Natural killer cell treated with Interleukin-12 subunit alpha and Interleukin-12 subunit beta and Interleukin-15 and Interleukin-18, amount 100 ng/mL, for 72 hours (primary cell): ENCODE measurements around the gene PRRC1. TPM values are rescaled to one million over a fixed set of nuclear protein-coding genes. Genes with fewer than 3 reads are reported as not detected.
A peak's percentile ranks its signal among the peaks of the same experiment; 100 is the strongest.

Experiments used
- ATAC-seq, 2 donors: fragments of 150-1000 bp; cut with Tn5 transposase in 1 of 2; sonication (Bioruptor Pico), chemical (Tn5 transposase) in 1 of 2; 2 replicates each; pipeline ENCODE4 v1.10.0; 2021
- DNase-seq: peaks from one replicate; pipeline ENCODE4 v3.0.0; 2022; ENCODE audit warnings: low spot score
- H3K27ac Mint-ChIP-seq, 2 donors: 1 replicate in 1 of 2; 2 replicates in 1 of 2; pipeline ENCODE4 v1.8.0; 2022; ENCODE audit warnings: mixed read lengths in 2 of 2, mild to moderate bottlenecking in 1 of 2, moderate library complexity in 1 of 2
- H3K27me3 Mint-ChIP-seq, 2 donors: 1 replicate in 1 of 2; 2 replicates in 1 of 2; pipeline ENCODE4 v1.8.0; 2022; ENCODE audit warnings: mixed read lengths in 2 of 2
- H3K36me3 Mint-ChIP-seq: one replicate; pipeline ENCODE4 v1.8.0; 2022; ENCODE audit warnings: mixed read lengths
- H3K4me1 Mint-ChIP-seq, 2 donors: 1 replicate in 1 of 2; 2 replicates in 1 of 2; pipeline ENCODE4 v1.8.0; 2022; ENCODE audit warnings: low read depth in 2 of 2, mixed read lengths in 2 of 2, mild to moderate bottlenecking in 1 of 2
- H3K4me3 Mint-ChIP-seq: one replicate; pipeline ENCODE4 v1.8.0; 2022; ENCODE audit warnings: mixed read lengths
- H3K9me3 Mint-ChIP-seq: 2 replicates; pipeline ENCODE4 v1.8.0; 2022; ENCODE audit warnings: mixed read lengths
- total RNA-seq, 2 donors: library from RNA; stranded (reverse); gene quantifications; one replicate each; pipeline ENCODE4 v1.2.3, GENCODE V29; 2022

The PRRC1 gene
- total RNA-seq, 2 donors from 2014 or later: 43.5 to 53.8 TPM

GRCh38 chr5:127590156-127590722 lies 72.8 kb downstream of the PRRC1 start:
- Mint-ChIP-seq H3K4me3 (peak overlapping the region; percentile 14), H3K36me3 (no peaks in the 10 kb centered on the region), H3K9me3 (no peaks in the 10 kb centered on the region), H3K4me1 (peaks cover 19 to 30% of the 10 kb centered on the region in 2 donors), H3K27me3 (peaks cover 0 to 2% of the 10 kb centered on the region in 2 donors), H3K27ac (peak overlapping the region in 1 of 2 donors; percentile 10)
- ATAC-seq: peak; percentile 65 to 78
- DNase-seq: no peak

- Mint-ChIP-seq H3K4me3 (no peak overlapping the region), H3K27ac (no peak overlapping the region), H3K27me3 (no peaks in the 10 kb centered on the region), H3K4me1 (peaks cover 0 to under 1% of the 10 kb centered on the region in 2 donors), H3K36me3 (no peaks in the 10 kb centered on the region), H3K9me3 (no peaks in the 10 kb centered on the region)
- DNase-seq: no peak
- ATAC-seq: no peak
Observed at GRCh38 chr5:127595484-127596368, 78.3 kb downstream of the PRRC1 start.

GRCh38 chr5:127596501-127596900 lies 79.1 kb downstream of the PRRC1 start:
- Mint-ChIP-seq H3K27ac (no peak overlapping the region), H3K4me3 (no peak overlapping the region), H3K4me1 (no peaks in the 10 kb centered on the region), H3K36me3 (no peaks in the 10 kb centered on the region), H3K27me3 (no peaks in the 10 kb centered on the region), H3K9me3 (no peaks in the 10 kb centered on the region)
- ATAC-seq (no peak), DNase-seq (no peak)

DNA sequence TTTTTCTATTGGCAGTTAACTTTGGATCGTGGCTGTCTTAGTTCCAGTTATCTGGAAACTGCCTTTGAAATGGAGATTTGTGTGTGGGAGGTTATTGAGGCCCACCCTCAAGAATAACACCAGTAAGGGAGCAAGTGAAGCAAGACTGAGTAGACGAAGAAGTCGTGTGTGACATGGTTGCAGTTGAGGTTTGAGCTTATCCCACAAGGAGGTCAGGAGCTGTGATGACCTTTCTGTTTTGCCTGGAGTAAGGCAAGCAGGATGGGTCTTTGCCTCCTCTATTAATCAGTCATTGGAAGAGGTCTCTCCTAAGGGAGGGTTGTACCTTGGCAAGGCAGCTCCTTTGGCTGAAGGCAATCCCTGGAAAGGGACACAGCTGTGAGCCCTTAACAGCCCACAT lies 81.9 kb downstream of the PRRC1 start:
- no peaks in the 10 kb centered on the region for H3K36me3 Mint-ChIP-seq
- H3K9me3 Mint-ChIP-seq: no peaks in the 10 kb centered on the region
- no peak overlapping the region for H3K27ac Mint-ChIP-seq
- peaks cover 2 to 12% of the 10 kb centered on the region in 2 donors for H3K4me1 Mint-ChIP-seq
- no peak for DNase-seq
- H3K27me3 Mint-ChIP-seq: peaks cover 0 to 10% of the 10 kb centered on the region in 2 donors
- no peak for ATAC-seq
- no peak overlapping the region for H3K4me3 Mint-ChIP-seq

- Mint-ChIP-seq H3K4me1 (peaks cover 2 to 12% of the 10 kb centered on the region in 2 donors), H3K27ac (no peak overlapping the region), H3K36me3 (no peaks in the 10 kb centered on the region), H3K9me3 (no peaks in the 10 kb centered on the region), H3K4me3 (no peak overlapping the region), H3K27me3 (peaks cover 0 to 10% of the 10 kb centered on the region in 2 donors)
- DNase-seq: no peak
- no peak for ATAC-seq
Observed at GRCh38 chr5:127599847-127600246, 82.4 kb downstream of the PRRC1 start.

GRCh38 chr5:127601111-127601510 lies 83.7 kb downstream of the PRRC1 start:
- Mint-ChIP-seq H3K27me3 (peaks cover 0 to 10% of the 10 kb centered on the region in 2 donors), H3K4me1 (peaks cover 2 to 12% of the 10 kb centered on the region in 2 donors), H3K4me3 (no peak overlapping the region), H3K9me3 (no peaks in the 10 kb centered on the region), H3K36me3 (no peaks in the 10 kb centered on the region), H3K27ac (no peak overlapping the region)
- DNase-seq (no peak), ATAC-seq (no peak)

DNA sequence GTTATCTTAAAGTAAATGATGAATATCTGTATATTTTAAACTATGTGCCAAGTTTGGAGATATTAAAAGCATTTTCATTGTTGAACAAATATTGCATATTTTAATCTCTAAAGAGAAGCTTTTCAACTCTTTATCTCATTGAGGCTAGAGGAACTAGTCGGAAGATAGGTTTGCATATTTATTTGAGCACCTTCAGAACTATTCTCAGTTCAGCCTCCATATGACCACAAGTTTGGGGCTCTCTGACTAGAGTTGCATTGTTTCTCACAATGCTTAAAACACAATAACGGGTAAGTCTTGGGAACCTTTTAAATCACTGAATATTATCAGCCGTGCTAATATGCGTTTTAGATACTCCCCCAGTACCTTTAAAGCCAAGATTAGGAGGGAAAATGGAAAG lies 84.2 kb downstream of the PRRC1 start:
- no peak for DNase-seq
- no peak for ATAC-seq
- H3K27ac Mint-ChIP-seq: no peak overlapping the region
- H3K27me3 Mint-ChIP-seq: peaks cover 0 to 10% of the 10 kb centered on the region in 2 donors
- H3K9me3 Mint-ChIP-seq: no peaks in the 10 kb centered on the region
- H3K4me1 Mint-ChIP-seq: peaks cover 2 to 12% of the 10 kb centered on the region in 2 donors
- no peaks in the 10 kb centered on the region for H3K36me3 Mint-ChIP-seq
- no peak overlapping the region for H3K4me3 Mint-ChIP-seq

DNA sequence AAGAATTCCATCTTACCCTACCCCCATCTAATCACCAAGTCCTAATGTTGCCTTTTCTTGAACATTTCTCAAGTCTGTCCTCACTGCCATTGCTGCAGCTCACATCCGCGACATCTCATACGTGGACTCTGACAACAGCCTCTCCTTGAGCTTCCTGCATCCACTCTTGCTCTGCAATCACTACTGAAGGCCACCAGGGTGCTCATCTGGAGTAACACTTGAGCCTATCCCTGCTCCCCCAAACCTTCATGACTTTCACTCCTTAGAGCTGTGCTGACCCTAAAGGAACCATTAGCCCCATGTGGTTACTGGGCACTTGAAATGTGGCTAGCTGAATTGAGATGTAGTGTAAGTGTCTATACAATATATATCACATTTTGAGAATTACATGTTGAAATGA lies 85.0 kb downstream of the PRRC1 start:
- no peak overlapping the region for H3K27ac Mint-ChIP-seq
- H3K4me3 Mint-ChIP-seq: no peak overlapping the region
- no peaks in the 10 kb centered on the region for H3K36me3 Mint-ChIP-seq
- peaks cover 2 to 12% of the 10 kb centered on the region in 2 donors for H3K4me1 Mint-ChIP-seq
- ATAC-seq: no peak
- H3K27me3 Mint-ChIP-seq: peaks cover 0 to 10% of the 10 kb centered on the region in 2 donors
- no peaks in the 10 kb centered on the region for H3K9me3 Mint-ChIP-seq
- no peak for DNase-seq

- no peaks in the 10 kb centered on the region for H3K9me3 Mint-ChIP-seq
- H3K4me1 Mint-ChIP-seq: peaks cover 2 to 12% of the 10 kb centered on the region in 2 donors
- DNase-seq: no peak
- no peaks in the 10 kb centered on the region for H3K36me3 Mint-ChIP-seq
- no peak overlapping the region for H3K27ac Mint-ChIP-seq
- H3K4me3 Mint-ChIP-seq: no peak overlapping the region
- ATAC-seq: no peak
- peaks cover 0 to 10% of the 10 kb centered on the region in 2 donors for H3K27me3 Mint-ChIP-seq
Observed at GRCh38 chr5:127602896-127603844, 85.7 kb downstream of the PRRC1 start.

Other genes starting within 250 kb of the PRRC1 start
- gene MEGF10, start 226.8 kb upstream of the PRRC1 start, total RNA-seq: not detected
- gene CTXN3, start 131.4 kb downstream of the PRRC1 start, total RNA-seq: not detected
- not detected for gene CCDC192, start 185.8 kb downstream of the PRRC1 start, total RNA-seq